ENCODE data around the gene GUCY1B1.

- TF ChIP-seq CTCF (IDR thresholded peaks at IDR 0.05): no peak
- no peak for TF ChIP-seq POLR2A (IDR thresholded peaks at IDR 0.05)
Observed at GRCh38 chr4:155789391-155789790, 30.6 kb downstream of the GUCY1B1 start.

Measured in heart left ventricle (tissue), 13 donors.